ENCODE measurements around the gene VPS51. TPM values are rescaled to one million over a fixed set of nuclear protein-coding genes. Genes with fewer than 3 reads are reported as not detected.

The VPS51 gene
- total RNA-seq, 4 donors from 2014 or later = 96.1 to 447 (median 140) TPM

- H3K4me3 ChIP-seq = no peak overlapping the region
- no peak for TF ChIP-seq POLR2A (IDR thresholded peaks at IDR 0.05)
- TF ChIP-seq CTCF (IDR thresholded peaks at IDR 0.05) = no peak
- H3K36me3 ChIP-seq = no peaks in the 10 kb centered on the region
- no peak overlapping the region for H3K27ac ChIP-seq
- DNase-seq = no peak
- H3K4me1 ChIP-seq = no peaks in the 10 kb centered on the region
- intact Hi-C loops (cut with DNase I; ENCODE audit: low total_unique reads) = no loop called here
- no peaks in the 10 kb centered on the region for H3K27me3 ChIP-seq
- no peaks in the 10 kb centered on the region for H3K9me3 ChIP-seq
Observed at GRCh38 chr11:65152122-65152521, 56.1 kb downstream of the VPS51 start.

GRCh38 chr11:65156256-65156655 lies 60.2 kb downstream of the VPS51 start:
- no peak for TF ChIP-seq POLR2A (IDR thresholded peaks at IDR 0.05)
- TF ChIP-seq CTCF (IDR thresholded peaks at IDR 0.05) = no peak
- Histone ChIP-seq H3K36me3 (no peaks in the 10 kb centered on the region), H3K4me1 (no peaks in the 10 kb centered on the region), H3K27ac (no peak overlapping the region), H3K4me3 (no peak overlapping the region), H3K9me3 (no peaks in the 10 kb centered on the region), H3K27me3 (no peaks in the 10 kb centered on the region)
- intact Hi-C loops (cut with DNase I; ENCODE audit: low total_unique reads) = no loop called here
- no peak for DNase-seq

DNA sequence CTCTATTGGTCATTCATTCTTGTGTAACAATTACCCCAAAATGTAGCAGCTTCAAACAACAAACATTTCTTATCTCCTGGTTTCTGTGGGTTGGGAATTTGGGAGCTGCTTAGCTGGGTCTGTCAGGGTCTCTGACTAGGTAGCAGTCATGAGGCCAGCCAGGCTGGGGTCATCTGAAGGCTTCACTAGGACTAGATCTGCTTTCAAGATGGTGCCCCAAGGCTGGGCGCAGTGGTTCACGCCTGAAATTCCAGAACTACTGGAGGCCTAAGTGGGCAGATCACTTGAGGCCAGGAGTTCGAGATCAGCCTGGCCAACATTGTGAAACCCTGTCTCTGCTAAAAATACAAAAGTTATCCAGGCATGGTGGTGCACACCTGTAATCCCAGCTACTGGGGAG lies 60.9 kb downstream of the VPS51 start:
- Histone ChIP-seq H3K27me3 (no peaks in the 10 kb centered on the region), H3K9me3 (no peaks in the 10 kb centered on the region), H3K27ac (no peak overlapping the region), H3K36me3 (no peaks in the 10 kb centered on the region), H3K4me3 (no peak overlapping the region), H3K4me1 (no peaks in the 10 kb centered on the region)
- intact Hi-C loops (cut with DNase I; ENCODE audit: low total_unique reads) = no loop called here
- TF ChIP-seq POLR2A (IDR thresholded peaks at IDR 0.05) = no peak
- no peak for TF ChIP-seq CTCF (IDR thresholded peaks at IDR 0.05)
- DNase-seq = no peak

DNA sequence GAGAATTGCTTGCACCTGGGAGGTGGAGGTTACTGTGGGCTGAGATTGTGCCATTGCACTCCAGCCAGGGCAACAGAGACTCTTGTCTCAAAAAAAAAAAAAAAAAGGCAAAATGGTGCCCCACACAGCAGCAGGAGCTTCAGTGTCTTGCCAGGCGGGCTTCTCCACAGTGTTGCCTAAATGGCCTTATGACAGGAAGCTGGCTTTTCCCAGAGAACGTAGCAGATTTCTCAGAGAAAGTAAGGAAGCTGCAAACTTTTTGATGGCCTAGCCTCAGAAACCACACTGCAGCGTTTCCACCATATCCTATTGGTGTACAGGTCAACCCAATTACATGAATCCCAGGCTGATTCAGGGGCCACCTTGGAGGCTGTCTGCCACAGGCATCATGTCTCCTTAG lies 61.3 kb downstream of the VPS51 start:
- Histone ChIP-seq H3K36me3 (no peaks in the 10 kb centered on the region), H3K27ac (no peak overlapping the region), H3K9me3 (no peaks in the 10 kb centered on the region), H3K4me1 (no peaks in the 10 kb centered on the region), H3K4me3 (no peak overlapping the region), H3K27me3 (no peaks in the 10 kb centered on the region)
- DNase-seq = no peak
- TF ChIP-seq POLR2A (IDR thresholded peaks at IDR 0.05) = no peak
- no peak for TF ChIP-seq CTCF (IDR thresholded peaks at IDR 0.05)
- intact Hi-C loops (cut with DNase I; ENCODE audit: low total_unique reads) = no loop called here

DNA sequence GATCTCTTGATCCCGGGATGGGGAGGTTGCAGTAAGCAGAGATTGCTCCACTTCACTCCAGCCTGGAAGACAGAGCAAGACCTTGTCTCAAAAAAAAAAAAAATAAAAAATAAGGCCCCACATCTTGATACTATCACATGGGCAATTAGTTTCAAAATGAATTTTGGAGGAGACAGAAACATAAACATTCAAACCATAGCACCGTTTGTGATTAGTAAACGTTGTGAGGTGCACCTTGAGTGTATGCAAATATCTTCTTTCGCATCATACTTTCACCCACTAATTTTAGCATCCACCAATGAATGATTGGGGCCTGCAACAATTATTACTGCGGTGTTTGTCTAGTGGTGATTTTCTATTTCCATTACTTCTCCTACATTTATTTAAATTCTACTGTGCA lies 63.0 kb downstream of the VPS51 start:
- Histone ChIP-seq H3K36me3 (no peaks in the 10 kb centered on the region), H3K9me3 (no peaks in the 10 kb centered on the region), H3K4me1 (no peaks in the 10 kb centered on the region), H3K27me3 (no peaks in the 10 kb centered on the region), H3K27ac (no peak overlapping the region), H3K4me3 (no peak overlapping the region)
- intact Hi-C loops (cut with DNase I; ENCODE audit: low total_unique reads) = no loop called here
- DNase-seq = no peak
- TF ChIP-seq CTCF (IDR thresholded peaks at IDR 0.05) (no peak), POLR2A (IDR thresholded peaks at IDR 0.05) (no peak)
